GM21619 (cell line): Measurements from ENCODE around the gene PPIAL4G.
"Not testable (repeated sequence)": the region's sequence is repeated elsewhere in the genome, so short reads cannot be mapped to it uniquely, and the experiment has no call there.

Experiments used
- ATAC-seq: cut with Tn5 transposase; IDR thresholded peaks from one replicate; pipeline ENCODE4 v1.9.1; 2021; ENCODE audit not compliant: unreplicated experiment

PPIAL4G gene

GRCh38 chr1:148483029-148483428 lies at the start of gene PPIAL4G:
PPIAL4G (minus strand) TSS chr1:148483302; CDS start chr1:148483252, 50 bp downstream.
- ATAC-seq = not testable (repeated sequence)

GRCh38 chr1:148532158-148532557 lies 49.1 kb upstream of the PPIAL4G start:
- ATAC-seq = not testable (repeated sequence)

DNA sequence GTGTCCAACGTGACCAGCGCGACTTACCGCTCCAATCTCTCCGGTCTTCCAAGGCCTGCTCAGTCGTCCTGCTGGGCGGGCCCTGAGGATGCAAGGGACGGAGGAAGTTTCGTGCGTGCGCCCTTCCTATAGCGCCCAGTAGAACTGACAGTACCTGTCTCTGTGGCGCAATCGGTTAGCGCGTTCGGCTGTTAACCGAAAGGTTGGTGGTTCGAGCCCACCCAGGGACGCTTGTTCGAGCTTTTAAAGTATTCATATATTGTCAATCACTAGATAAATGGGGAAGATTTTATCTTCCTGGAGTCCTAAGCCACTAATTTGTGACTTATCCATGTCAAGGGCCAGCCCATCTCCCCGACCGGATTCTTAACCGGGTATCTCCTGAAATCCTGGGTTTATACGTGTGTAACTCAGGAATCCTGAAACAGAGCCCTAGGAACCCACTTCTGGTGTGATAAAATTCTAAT lies 46.0 kb upstream of the PPIAL4G start:
- ATAC-seq = not testable (repeated sequence)

DNA sequence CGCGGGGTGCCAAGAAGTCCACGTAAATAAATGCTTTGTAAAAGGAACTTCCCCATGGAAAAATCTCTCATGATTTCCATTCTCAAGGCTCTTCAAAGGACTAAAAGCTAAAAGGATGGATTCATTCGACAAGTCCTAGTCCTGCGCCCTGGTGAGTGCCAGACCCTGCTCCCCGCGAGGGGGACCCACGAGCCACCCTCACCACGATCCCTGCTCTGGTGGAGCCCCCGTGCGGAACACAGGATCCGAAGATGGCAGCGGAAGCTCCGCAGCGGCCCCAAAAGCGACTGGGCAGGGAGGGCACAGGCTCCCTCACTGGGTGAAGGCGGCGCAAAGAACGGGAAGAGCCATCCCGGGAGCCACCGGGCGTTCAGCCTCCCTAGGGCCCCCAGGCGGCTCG lies 45.5 kb upstream of the PPIAL4G start:
- not testable (repeated sequence) for ATAC-seq

- not testable (repeated sequence) for ATAC-seq
Observed at GRCh38 chr1:148526587-148526986, 43.5 kb upstream of the PPIAL4G start.

- ATAC-seq = not testable (repeated sequence)
Observed at GRCh38 chr1:148523205-148524144, 40.4 kb upstream of the PPIAL4G start.

GRCh38 chr1:148522561-148523204 lies 39.6 kb upstream of the PPIAL4G start:
- peak; percentile 73 for ATAC-seq

DNA sequence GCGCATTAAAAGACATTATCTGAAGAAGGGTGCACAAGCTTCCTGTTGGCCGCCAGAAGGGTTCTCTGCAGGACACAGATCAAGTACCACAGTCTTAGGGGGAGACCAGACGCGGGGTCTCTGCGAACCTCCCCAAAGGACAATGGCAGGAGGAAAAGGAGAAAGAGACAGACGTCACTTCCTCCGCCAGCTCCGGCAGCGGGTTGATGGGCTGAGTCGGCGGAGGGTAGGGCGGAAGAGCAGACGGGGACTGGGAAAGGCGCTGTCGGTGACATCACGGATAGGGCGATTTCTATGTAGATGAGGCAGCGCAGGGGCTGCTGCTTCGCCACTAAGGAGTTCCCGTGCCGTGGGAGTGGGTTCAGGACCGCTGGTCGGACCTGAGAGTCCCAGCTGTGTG lies 39.0 kb upstream of the PPIAL4G start:
- ATAC-seq = peak; percentile 57

DNA sequence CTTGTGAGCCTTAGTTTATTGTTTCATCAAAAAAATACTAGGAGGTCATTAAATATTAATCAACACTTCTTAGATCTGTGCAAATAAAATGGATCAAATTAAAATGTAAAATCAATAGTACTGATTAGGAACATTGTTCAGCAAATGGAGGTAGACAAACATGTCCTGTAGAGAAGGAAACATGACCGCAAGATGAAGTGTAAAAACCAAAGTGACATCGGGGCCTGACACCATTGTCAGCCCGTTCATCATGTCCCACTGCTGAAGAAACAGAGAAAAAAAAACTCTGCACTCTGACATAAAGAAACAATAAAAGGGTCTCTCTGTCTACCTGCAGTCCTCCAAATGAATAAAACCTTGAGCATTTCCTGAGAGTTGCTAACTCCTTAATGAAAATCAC lies 31.2 kb upstream of the PPIAL4G start:
- not testable (repeated sequence) for ATAC-seq

DNA sequence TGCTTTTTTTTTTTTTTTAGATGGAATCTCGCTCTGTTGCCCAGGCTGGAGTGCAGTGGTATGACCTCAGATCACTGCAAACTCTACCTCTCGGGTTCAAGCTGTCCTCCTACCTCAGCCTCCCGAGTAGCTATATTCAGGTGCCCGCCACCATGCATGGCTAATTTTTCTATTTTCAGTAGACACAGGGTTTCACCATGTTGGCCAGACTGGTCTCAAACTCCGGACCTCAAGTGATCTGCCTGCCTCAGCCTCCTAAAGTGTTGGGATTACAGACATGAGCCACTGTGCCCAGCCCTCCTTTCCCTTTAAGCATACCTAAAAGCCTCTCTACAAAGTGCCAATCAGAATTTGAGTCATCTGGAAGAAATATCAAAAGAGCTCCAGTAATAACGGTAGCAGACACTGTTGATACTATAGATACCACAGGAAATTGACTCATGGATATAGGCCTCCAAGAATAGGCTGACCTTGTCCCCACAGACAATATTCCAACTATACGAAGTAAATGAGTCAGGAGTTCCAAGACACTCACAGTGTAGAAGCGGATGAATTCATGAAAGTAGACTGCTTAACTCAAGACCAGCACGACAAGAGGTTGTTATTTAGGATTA lies 29.6 kb upstream of the PPIAL4G start:
- not testable (repeated sequence) for ATAC-seq

GRCh38 chr1:148493933-148494332 lies 10.8 kb upstream of the PPIAL4G start:
- ATAC-seq = not testable (repeated sequence)

GRCh38 chr1:148481134-148481533 lies 2.0 kb downstream of the PPIAL4G start:
- ATAC-seq = not testable (repeated sequence)

GRCh38 chr1:148459694-148460093 lies 23.4 kb downstream of the PPIAL4G start:
- ATAC-seq = not testable (repeated sequence)

DNA sequence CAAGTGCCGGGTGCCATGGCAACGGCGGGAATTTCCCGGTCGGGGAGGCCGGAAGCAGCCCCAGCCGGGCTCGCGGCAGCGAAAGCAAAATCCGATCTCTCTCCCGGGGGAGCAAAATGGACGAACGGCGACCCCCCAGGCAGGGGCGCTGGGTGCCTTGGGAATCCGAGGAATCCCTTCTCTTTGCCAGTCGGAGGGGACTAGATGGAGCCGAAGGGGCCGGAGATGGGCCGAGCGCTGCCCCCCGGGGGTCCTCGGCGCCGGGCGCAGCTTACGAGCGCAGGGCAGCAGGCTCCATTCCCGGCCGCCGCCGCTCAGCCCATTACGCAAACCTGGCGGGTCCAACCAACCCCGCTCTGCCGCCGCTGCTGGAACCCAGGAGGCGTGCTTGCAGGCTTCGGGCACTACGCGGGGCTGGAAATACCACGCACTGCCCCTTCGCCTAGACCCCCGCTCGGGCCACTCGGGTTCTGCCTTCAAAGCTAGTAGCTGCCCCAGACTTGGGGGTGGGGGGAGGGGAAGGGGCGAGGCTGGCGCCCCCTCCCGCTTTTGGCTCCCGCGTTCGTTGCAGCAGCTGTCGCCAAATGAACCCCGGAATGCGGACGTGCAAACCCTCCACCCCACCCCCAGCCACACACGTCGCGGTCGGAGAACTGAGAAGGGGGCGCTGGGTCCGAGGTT lies 24.1 kb downstream of the PPIAL4G start:
- not testable (repeated sequence) for ATAC-seq

DNA sequence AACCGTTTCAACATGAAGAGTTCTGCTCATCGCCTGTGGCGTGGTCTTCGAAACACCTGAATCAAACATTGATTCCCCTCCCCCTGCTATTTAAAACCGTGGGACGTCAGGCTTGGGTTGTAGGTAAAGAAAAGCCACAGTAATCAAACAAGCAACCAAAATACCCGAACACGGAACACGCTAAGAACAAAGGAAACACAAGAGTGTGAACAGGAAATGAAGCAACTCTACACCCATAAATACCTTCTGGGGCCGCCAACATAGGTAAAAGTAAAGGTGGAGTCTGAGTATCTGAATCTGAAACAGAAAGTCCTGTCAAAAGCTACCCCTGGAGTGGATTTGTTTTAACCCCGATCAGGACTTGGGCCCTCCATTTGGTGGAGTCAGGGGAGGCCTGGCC lies 24.7 kb downstream of the PPIAL4G start:
- not testable (repeated sequence) for ATAC-seq

DNA sequence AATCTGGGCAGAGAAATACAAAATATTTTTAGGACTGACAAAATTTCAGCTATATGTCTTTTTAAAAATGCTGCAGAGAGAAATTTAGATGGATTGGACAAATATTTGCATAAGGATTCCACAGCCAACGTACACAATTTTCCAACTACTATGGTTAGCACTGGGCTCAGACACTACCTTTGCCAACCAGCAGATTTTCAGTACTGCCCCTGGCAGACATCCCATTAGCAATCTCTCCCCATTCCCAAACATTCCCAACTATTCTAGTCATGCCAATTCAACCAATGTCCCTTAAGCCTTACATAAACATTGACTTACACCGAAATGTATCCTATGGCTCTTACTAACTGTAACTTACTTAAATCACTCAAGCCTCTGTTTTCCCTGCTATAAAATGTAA lies 30.3 kb downstream of the PPIAL4G start:
- not testable (repeated sequence) for ATAC-seq

DNA sequence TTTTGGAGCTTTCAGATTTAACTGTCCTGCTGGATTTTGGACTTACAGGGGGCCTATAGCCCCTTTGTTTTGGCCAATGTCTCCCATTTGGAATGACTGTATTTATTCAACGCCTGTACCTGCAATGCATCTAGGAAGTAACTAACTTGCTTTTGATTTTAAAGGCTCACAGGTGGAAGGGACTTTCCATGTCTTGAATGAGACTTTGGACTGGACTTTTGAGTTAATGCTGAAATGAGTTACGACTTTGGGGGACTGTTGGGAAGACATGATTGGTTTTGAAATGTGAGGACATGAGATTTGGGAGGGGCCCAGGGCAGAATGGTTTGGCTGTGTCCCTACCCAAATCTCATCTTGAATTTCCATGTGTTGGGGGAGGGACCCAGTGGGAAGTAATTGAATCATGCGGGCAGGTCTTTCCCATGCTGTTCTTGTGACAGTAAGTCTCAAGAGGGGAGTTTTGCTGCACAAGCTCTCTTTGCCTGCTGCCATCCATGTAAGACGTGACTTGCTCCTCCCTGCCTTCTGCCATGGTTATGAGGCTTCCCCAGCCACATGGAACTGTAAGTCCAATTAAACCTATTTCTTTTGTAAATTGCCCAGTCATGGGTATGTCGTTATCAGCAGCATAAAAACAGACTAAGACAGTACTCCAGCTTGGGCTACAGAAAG lies 43.3 kb downstream of the PPIAL4G start:
- not testable (repeated sequence) for ATAC-seq

GRCh38 chr1:148435406-148435805 lies 47.7 kb downstream of the PPIAL4G start:
- no peak for ATAC-seq

GRCh38 chr1:148434832-148435231 lies 48.3 kb downstream of the PPIAL4G start:
- ATAC-seq = no peak

GRCh38 chr1:148432916-148433317 lies 50.2 kb downstream of the PPIAL4G start:
- not testable (repeated sequence) for ATAC-seq
